Measurements from ENCODE around the gene ST6GALNAC5.

DNA sequence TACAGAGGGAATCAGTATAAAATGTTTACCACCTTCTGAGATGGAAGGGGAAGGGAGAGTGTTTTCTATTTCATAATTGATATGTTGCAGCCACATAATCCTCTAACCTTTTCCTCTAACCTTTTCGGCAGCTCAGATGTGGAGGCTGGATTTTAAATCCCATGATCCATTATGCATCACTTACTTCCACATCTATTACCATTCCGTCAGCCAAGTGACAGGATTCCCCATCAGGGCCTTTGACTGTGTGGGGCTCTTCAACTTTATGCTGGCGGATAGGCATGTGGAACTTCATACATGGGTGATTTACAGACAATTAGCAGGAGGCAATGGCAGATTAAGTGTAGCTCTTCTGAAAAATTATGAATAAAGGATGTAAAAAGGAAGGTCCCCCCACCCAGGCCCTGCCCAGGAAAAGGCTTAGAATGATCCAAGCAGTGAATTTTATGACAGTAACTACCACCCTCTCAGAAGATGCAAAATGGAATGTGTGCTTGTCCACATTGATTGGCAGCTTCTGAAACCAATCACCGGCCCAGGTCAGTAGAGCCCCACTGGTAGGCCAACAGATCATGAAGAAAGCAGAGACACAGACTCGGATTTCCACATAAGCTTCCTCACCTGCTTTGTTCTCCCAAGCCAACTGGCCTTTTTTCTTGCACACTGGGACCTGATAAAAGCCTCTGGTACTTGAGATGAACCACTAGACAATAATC is 147.0 kb downstream of the ST6GALNAC5 start:
- TF ChIP-seq YY1 (IDR thresholded peaks at IDR 0.05; ENCODE audit: insufficient read depth, insufficient read length) (no peak), ZNF274 (IDR thresholded peaks at IDR 0.05; ENCODE audit: low read depth, low read length) (no peak), SUZ12 (IDR thresholded peaks at IDR 0.05; ENCODE audit: extremely low read depth, insufficient read depth, insufficient read length) (no peak)
